Transverse colon (tissue), 4 donors: Measurements from ENCODE around the gene KRT80.

Experiments used
- EP300 ChIP-seq: sonication (generic); formaldehyde crosslinking; IDR thresholded peaks from one replicate; pipeline ENCODE4 v1.6.1; 2017; ENCODE audit warnings: antibody characterized with exemption, low read depth
- POLR2A ChIP-seq: fragments of 450-650 bp; IDR thresholded peaks from one replicate; pipeline ENCODE4 v1.6.1; 2016; ENCODE audit warnings: antibody characterized with exemption, mild to moderate bottlenecking, moderate library complexity
- POLR2AphosphoS5 ChIP-seq, 3 donors: sonication (generic); formaldehyde crosslinking; IDR thresholded peaks; one replicate each; pipeline ENCODE4 v1.6.1; 2016; ENCODE audit warnings: antibody characterized with exemption in 3 of 3
- TF ChIP-seq, protein P1 (sequence below), 5 experiments: fragments of 200-600 bp in 3 of 5; fragments of 450-650 bp in 2 of 5; sonication (generic) in 3 of 5; IDR thresholded peaks; 1 replicate in 2 of 5; 2 replicates in 3 of 5; pipeline ENCODE4 v1.5.1; 2016 to 2017; ENCODE audit warnings: antibody characterized with exemption in 5 of 5, inconsistent platforms in 3 of 5, mild to moderate bottlenecking in 2 of 5, moderate library complexity in 1 of 5

GRCh38 chr12:52164624-52165023, 27.2 kb downstream of the KRT80 start:
- TF ChIP-seq, protein P1, sequence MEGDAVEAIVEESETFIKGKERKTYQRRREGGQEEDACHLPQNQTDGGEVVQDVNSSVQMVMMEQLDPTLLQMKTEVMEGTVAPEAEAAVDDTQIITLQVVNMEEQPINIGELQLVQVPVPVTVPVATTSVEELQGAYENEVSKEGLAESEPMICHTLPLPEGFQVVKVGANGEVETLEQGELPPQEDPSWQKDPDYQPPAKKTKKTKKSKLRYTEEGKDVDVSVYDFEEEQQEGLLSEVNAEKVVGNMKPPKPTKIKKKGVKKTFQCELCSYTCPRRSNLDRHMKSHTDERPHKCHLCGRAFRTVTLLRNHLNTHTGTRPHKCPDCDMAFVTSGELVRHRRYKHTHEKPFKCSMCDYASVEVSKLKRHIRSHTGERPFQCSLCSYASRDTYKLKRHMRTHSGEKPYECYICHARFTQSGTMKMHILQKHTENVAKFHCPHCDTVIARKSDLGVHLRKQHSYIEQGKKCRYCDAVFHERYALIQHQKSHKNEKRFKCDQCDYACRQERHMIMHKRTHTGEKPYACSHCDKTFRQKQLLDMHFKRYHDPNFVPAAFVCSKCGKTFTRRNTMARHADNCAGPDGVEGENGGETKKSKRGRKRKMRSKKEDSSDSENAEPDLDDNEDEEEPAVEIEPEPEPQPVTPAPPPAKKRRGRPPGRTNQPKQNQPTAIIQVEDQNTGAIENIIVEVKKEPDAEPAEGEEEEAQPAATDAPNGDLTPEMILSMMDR (IDR thresholded peaks at IDR 0.05), result no peak
- TF ChIP-seq POLR2A (no peak), EP300 (no peak), POLR2AphosphoS5 (IDR thresholded peaks at IDR 0.05) (no peak)
